NCI-H1930 (cell line): ENCODE measurements around the gene TTC6.

Experiments used
- DNase-seq, 2 experiments: peaks; one replicate each; lab custom pipeline; 2025; lab: John Stamatoyannopoulos, UW

TTC6 gene

GRCh38 chr14:37623971-37624370, 28.5 kb downstream of the TTC6 start:
- no peak for DNase-seq

- DNase-seq, result no peak
These were observed 30.5 kb downstream of the TTC6 start for GRCh38 chr14:37625597-37626595.

- no peak for DNase-seq
These were observed 41.9 kb downstream of the TTC6 start for GRCh38 chr14:37637341-37637740.

GRCh38 chr14:37638599-37638998, 43.2 kb downstream of the TTC6 start:
- no peak for DNase-seq

GRCh38 chr14:37641117-37641516, 45.7 kb downstream of the TTC6 start:
- DNase-seq, result peak; percentile 9 to 43

GRCh38 chr14:37642125-37642524, 46.7 kb downstream of the TTC6 start:
- DNase-seq, result no peak

GRCh38 chr14:37643701-37644100, 48.3 kb downstream of the TTC6 start:
- no peak for DNase-seq
